IPS-NIHi11 (cell line): ENCODE measurements around the gene ARG2.

ENCODE experiments used
- DNase-seq: peaks from one replicate; pipeline ENCODE4 v3.0.0; 2012; ENCODE audit warnings: mixed read lengths, low spot score

ARG2 gene

GRCh38 chr14:67683842-67684241 is 64.1 kb downstream of the ARG2 start:
- no peak for DNase-seq

- DNase-seq = no peak
Observed at GRCh38 chr14:67690011-67690410, 70.3 kb downstream of the ARG2 start.

DNA sequence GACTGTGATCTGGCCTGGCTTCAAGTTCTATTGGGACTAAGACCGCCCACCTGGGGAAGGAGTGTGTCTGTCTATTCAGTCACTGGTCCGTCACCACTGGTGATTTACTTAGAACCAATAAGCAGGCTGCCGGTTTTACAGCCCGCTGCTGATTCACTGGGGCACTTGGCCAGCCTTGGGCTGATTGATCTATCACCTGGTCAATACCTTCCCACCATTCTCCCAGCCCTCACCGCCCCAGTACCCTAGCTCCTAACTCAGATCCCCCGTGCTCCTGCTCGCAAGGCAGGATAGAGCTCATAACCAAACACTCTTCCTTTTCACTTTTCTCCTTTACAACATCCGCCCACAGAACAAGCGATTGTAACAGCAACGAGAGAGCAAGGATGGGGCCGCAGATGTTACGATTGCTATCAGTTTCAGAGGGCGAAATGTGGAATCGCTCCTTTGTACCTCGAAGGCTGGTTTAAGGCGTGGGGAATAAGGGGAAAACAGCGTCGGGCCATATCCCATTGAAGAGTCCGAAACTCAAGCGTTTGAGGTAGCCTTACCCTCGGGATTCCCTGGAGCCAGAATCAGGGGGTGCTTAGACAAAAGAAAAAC is 75.2 kb downstream of the ARG2 start:
- DNase-seq = peak; percentile 90

GRCh38 chr14:67695394-67695949 is 75.8 kb downstream of the ARG2 start, which contains the start of gene RDH11:
TSS of gene RDH11 (minus strand) at chr14:67695764. CDS start at chr14:67695703, 61 bp downstream.
- peak; percentile 88 for DNase-seq

DNA sequence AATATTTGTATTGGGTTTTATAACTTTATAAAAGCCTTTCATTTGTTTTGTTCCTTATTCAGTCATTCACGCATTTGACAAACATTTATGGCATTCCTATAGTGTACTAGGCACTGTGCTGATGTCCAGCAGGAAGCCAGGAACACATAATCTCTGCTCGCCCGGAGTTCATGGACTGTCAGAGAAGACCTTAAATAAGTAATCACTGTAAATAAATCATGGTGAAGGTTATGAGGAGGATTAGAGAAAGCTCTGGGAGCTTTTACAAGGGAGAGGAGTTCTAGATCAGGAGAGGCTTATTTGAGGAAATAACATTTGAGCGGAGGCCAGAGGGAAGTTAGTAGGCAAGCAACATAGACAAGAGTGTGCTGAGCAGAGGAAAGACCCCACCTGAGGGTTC is 77.3 kb downstream of the ARG2 start:
- DNase-seq = no peak

- DNase-seq = no peak
Observed at GRCh38 chr14:67698179-67698578, 78.5 kb downstream of the ARG2 start.
